Vagina (tissue), 2 donors: ENCODE results near the gene EML3. TPM values are rescaled to one million over a fixed set of nuclear protein-coding genes. Genes with fewer than 3 reads are reported as not detected.

Experiments
- DNase-seq, 2 donors: peaks; one replicate each; pipeline ENCODE4 v3.0.0-alpha.2; 2017; ENCODE audit errors: extremely low spot score in 2 of 2
- H3K27ac ChIP-seq: fragments of 200-600 bp; sonication (generic); one replicate; pipeline ENCODE4 v1.5.1; 2019
- H3K27me3 ChIP-seq: fragments of 200-600 bp; sonication (generic); one replicate; pipeline ENCODE4 v1.5.1; 2019
- H3K36me3 ChIP-seq, 2 donors: fragments of 200-600 bp; sonication (generic); one replicate each; pipeline ENCODE4 v1.5.1; 2017 to 2019
- H3K4me1 ChIP-seq: fragments of 200-600 bp; sonication (generic); one replicate; pipeline ENCODE4 v1.5.1; 2019
- H3K4me3 ChIP-seq, 2 donors: fragments of 200-600 bp; sonication (generic); 1 replicate in 1 of 2; 2 replicates in 1 of 2; pipeline ENCODE4 v1.5.1; 2016 to 2019
- H3K9me3 ChIP-seq: fragments of 200-600 bp; sonication (generic); one replicate; pipeline ENCODE4 v1.5.1; 2019
- CTCF ChIP-seq, 3 experiments: fragments of 450-650 bp in 2 of 3; fragments of 200-600 bp in 1 of 3; sonication (generic) in 1 of 3; IDR thresholded peaks; one replicate each; pipeline ENCODE4 v1.5.1; 2017 to 2019; ENCODE audit warnings: antibody characterized with exemption in 3 of 3, mild to moderate bottlenecking in 2 of 3, moderate library complexity in 2 of 3
- POLR2A ChIP-seq, 2 donors: fragments of 450-650 bp; IDR thresholded peaks; one replicate each; pipeline ENCODE4 v1.6.1; 2017; ENCODE audit warnings: antibody characterized with exemption in 2 of 2, mild to moderate bottlenecking in 2 of 2, moderate library complexity in 2 of 2
- POLR2AphosphoS5 ChIP-seq, 2 donors: sonication (generic); formaldehyde crosslinking; IDR thresholded peaks; one replicate each; pipeline ENCODE4 v1.9.0; 2017; ENCODE audit warnings: antibody characterized with exemption in 2 of 2, mild to moderate bottlenecking in 2 of 2, low read depth in 1 of 2; ENCODE audit not compliant: insufficient read depth in 1 of 2
- intact Hi-C: fragments of 100-400 bp; cut with DNase I; formaldehyde crosslinking; loops from one replicate; pipeline ENCODE4 v1.15.1; 2023
- total RNA-seq: library from RNA; depleted of rRNA; stranded (reverse); fragments of >200 nt; gene quantifications from one replicate; pipeline ENCODE4 v1.2.3, GENCODE V29; 2016

EML3 gene
- total RNA-seq, 1 donor from 2014 or later: 69.0 TPM

GRCh38 chr11:62605467-62605866 lies 7.1 kb downstream of the EML3 start:
- peaks cover 23% of the 10 kb centered on the region for H3K4me1 ChIP-seq

GRCh38 chr11:62604460-62605120 lies 8.0 kb downstream of the EML3 start:
- peaks cover 23% of the 10 kb centered on the region for H3K4me1 ChIP-seq
- TF ChIP-seq POLR2AphosphoS5 (IDR thresholded peaks at IDR 0.05; ENCODE audit: insufficient read depth in 1 of 2, low read depth in 1 of 2) (no peak), POLR2A (IDR thresholded peaks at IDR 0.05) (no peak), CTCF (IDR thresholded peaks at IDR 0.05) (no peak)
- intact Hi-C loops: no loop called here
- DNase-seq: no peak
- no peaks in the 10 kb centered on the region for H3K9me3 ChIP-seq
- peaks cover 0 to 18% of the 10 kb centered on the region in 2 donors for H3K36me3 ChIP-seq
- H3K27me3 ChIP-seq: no peaks in the 10 kb centered on the region
- no peak overlapping the region for H3K27ac ChIP-seq
- H3K4me3 ChIP-seq: no peak overlapping the region

More at GRCh38 chr11:62605467-62605866, 7.1 kb downstream of the EML3 start:
- Histone ChIP-seq H3K27me3 (no peaks in the 10 kb centered on the region), H3K9me3 (no peaks in the 10 kb centered on the region), H3K27ac (no peak overlapping the region), H3K4me3 (no peak overlapping the region), H3K36me3 (peaks cover 0 to 27% of the 10 kb centered on the region in 2 donors)
- no peak for DNase-seq
- TF ChIP-seq POLR2A (IDR thresholded peaks at IDR 0.05) (no peak), POLR2AphosphoS5 (IDR thresholded peaks at IDR 0.05; ENCODE audit: insufficient read depth in 1 of 2, low read depth in 1 of 2) (no peak), CTCF (IDR thresholded peaks at IDR 0.05) (no peak)
- intact Hi-C loops: no loop called here

- no peak for DNase-seq
- Histone ChIP-seq H3K4me1 (peaks cover 30% of the 10 kb centered on the region), H3K27ac (peak overlapping the region; percentile 97), H3K36me3 (peaks cover 0 to 13% of the 10 kb centered on the region in 2 donors), H3K9me3 (no peaks in the 10 kb centered on the region), H3K4me3 (no peak overlapping the region), H3K27me3 (no peaks in the 10 kb centered on the region)
- intact Hi-C loops: no loop called here
- TF ChIP-seq POLR2AphosphoS5 (IDR thresholded peaks at IDR 0.05; ENCODE audit: insufficient read depth in 1 of 2, low read depth in 1 of 2) (no peak), CTCF (IDR thresholded peaks at IDR 0.05) (no peak), POLR2A (IDR thresholded peaks at IDR 0.05) (no peak)
Measured at GRCh38 chr11:62603776-62604299, 8.7 kb downstream of the EML3 start.

- no peaks in the 10 kb centered on the region for H3K27me3 ChIP-seq
- H3K36me3 ChIP-seq: peaks cover 0 to 17% of the 10 kb centered on the region in 2 donors
- peak overlapping the region; percentile 97 for H3K27ac ChIP-seq
- TF ChIP-seq POLR2A (IDR thresholded peaks at IDR 0.05) (no peak), POLR2AphosphoS5 (IDR thresholded peaks at IDR 0.05; ENCODE audit: insufficient read depth in 1 of 2, low read depth in 1 of 2) (no peak), CTCF (IDR thresholded peaks at IDR 0.05) (no peak)
- peaks cover 37% of the 10 kb centered on the region for H3K4me1 ChIP-seq
- H3K4me3 ChIP-seq: peak overlapping the region; percentile 73 to 94
- intact Hi-C loops: no loop called here
- DNase-seq: no peak
- H3K9me3 ChIP-seq: no peaks in the 10 kb centered on the region
Measured at GRCh38 chr11:62603072-62603408, 9.5 kb downstream of the EML3 start.
